Hepatocyte (in vitro differentiated cells): ENCODE measurements around the gene FBXO11. TPM values are rescaled to one million over a fixed set of nuclear protein-coding genes. Genes with fewer than 3 reads are reported as not detected.

ENCODE experiments used
- polyA plus RNA-seq: library from polyadenylated mRNA; unstranded; fragments of >200 nt; fragmentation: Nextera tagmentation; extraction: Ambion mirVana; gene quantifications from 2 replicates; pipeline ENCODE4 v1.2.1, GENCODE V29; 2016
- small RNA-seq: library from RNA; depleted of rRNA; stranded (forward); fragments of <200 nt; gene quantifications from one replicate; pipeline ENCODE3, GENCODE V24; 2014
- total RNA-seq: library from RNA; depleted of rRNA; stranded (reverse); fragments of >200 nt; gene quantifications from 2 replicates; pipeline ENCODE4 v1.2.3, GENCODE V29; 2014

Gene FBXO11
- total and polyA plus RNA-seq, 2 experiments from 2014 or later = 22.4 to 63.9 TPM

Small RNA genes within 50 kb of the gene (small RNA-seq; reads per million reads assigned to genes)
- gene RF00026 = not detected
- not detected for gene RPL36AP15

Other genes with a start within 250 kb of the FBXO11 start
- gene MSH6, start 123.4 kb downstream of the FBXO11 start, total RNA-seq = 59.4 and 82.7 TPM in 2 replicates
- gene MSH6, start 123.4 kb downstream of the FBXO11 start, polyA plus RNA-seq = 50.2 and 50.6 TPM in 2 replicates